Loucy (cell line): ENCODE data around the gene BLCAP.

Source experiments
- CTCF ChIP-seq: fragments of 200-600 bp; sonication (generic); conservative IDR thresholded peaks from 2 replicates; pipeline ENCODE4 v1.5.1; 2014; ENCODE audit warnings: mild to moderate bottlenecking, antibody characterized with exemption, low read length
- EZH2phosphoT487 ChIP-seq: fragments of 200-600 bp; IDR thresholded peaks from 2 replicates; pipeline ENCODE4 v1.6.1; 2018; ENCODE audit warnings: antibody characterized with exemption, mild to moderate bottlenecking, moderate library complexity, borderline replicate concordance

DNA sequence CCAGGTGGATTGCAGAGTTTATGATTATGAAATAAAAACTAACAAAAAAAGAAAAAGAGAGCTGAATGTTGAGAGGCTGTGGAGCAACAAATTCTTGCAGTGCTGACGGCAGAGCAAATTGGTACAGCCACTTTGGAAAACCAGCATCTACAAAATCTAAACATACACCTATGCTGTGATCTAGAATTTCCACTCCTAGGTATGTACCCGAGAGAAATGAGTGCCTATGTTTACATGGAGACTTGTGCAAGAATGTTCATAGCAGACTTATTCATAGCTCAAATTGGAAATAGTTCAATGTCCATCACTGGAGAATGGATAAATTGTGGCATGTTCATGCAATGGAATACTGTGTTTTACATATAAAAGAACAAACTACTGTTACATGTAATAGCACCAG lies 3.0 kb upstream of the BLCAP start:
- TF ChIP-seq CTCF, result no peak
- no peak for TF ChIP-seq EZH2phosphoT487
